Breast epithelium (tissue), 3 donors: ENCODE measurements around the gene GALNT16.

ENCODE experiments used
- CTCF ChIP-seq, 3 donors: fragments of 450-650 bp; IDR thresholded peaks; one replicate each; pipeline ENCODE4 v1.5.1; 2016 to 2017; ENCODE audit warnings: antibody characterized with exemption in 3 of 3, mild to moderate bottlenecking in 3 of 3, moderate library complexity in 3 of 3
- POLR2AphosphoS5 ChIP-seq, 3 donors: sonication (generic); formaldehyde crosslinking; IDR thresholded peaks; one replicate each; pipeline ENCODE4 v1.6.1; 2017; ENCODE audit warnings: antibody characterized with exemption in 3 of 3

DNA sequence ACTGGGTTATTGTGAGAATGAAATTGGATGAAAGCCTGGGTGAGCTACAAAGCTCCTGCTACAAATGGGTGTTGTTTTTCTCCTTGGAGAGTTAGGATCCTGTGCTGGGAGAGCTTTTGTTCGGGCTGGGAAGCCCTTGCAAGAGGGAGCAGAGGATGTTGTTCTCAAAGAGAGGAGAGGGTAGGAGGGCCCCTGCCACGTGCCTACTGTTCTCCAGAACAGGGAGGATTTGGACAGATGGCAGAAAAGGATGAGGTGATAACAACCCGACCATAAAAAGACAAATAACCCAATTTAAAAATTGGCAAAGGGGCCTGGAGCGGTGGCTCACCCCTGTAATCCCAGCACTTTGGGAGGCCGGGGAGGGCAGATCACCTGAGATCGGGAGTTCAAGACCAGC, 68.8 kb downstream of the GALNT16 start:
- TF ChIP-seq POLR2AphosphoS5 (IDR thresholded peaks at IDR 0.05) = no peak
- TF ChIP-seq CTCF (IDR thresholded peaks at IDR 0.05) = no peak
